ENCODE results near the gene NPY4R. TPM values are rescaled to one million over a fixed set of nuclear protein-coding genes. Genes with fewer than 3 reads are reported as not detected.
"Not testable (repeated sequence)": the region's sequence is repeated elsewhere in the genome, so short reads cannot be mapped to it uniquely, and the experiment has no call there.

Gene NPY4R
- 1 to 10 TPM; 3.1 to 6.6 TPM for total RNA-seq

- DNase-seq (ENCODE audit: low spot score); intact Hi-C loops (cut with DNase I): not testable (repeated sequence)
- WGBS, result 0% methylated on average over 1 of the region's 36 CpGs
Observed at GRCh38 chr10:46465765-46466164, at the start of gene NPY4R. NPY4R (minus strand) TSS chr10:46465958; CDS start chr10:46462635, 3,323 bp downstream.

GRCh38 chr10:46515366-46515765 is 49.6 kb upstream of the NPY4R start:
- no peaks in the 10 kb centered on the region for H3K27me3 ChIP-seq (replicated peaks; ENCODE audit: insufficient read depth)
- no peaks in the 10 kb centered on the region for H3K4me1 ChIP-seq (replicated peaks)
- TF ChIP-seq POLR2A (IDR thresholded peaks at IDR 0.05), result no peak
- TF ChIP-seq POLR2AphosphoS5 (IDR thresholded peaks at IDR 0.05), result no peak
- TF ChIP-seq CTCF (IDR thresholded peaks at IDR 0.05), result no peak
- H3K36me3 ChIP-seq, result no peaks in the 10 kb centered on the region
- H3K27ac ChIP-seq, result no peak overlapping the region
- intact Hi-C loops (cut with DNase I), result no loop called here
- DNase-seq (ENCODE audit: low spot score), result no peak
- H3K9me3 ChIP-seq, result no peaks in the 10 kb centered on the region
- H3K4me3 ChIP-seq, result no peak overlapping the region

More at GRCh38 chr10:46465765-46466164, at the start of gene NPY4R:
- not testable (repeated sequence) for H3K27me3 ChIP-seq (replicated peaks; ENCODE audit: insufficient read depth); H3K27ac ChIP-seq; H3K4me3 ChIP-seq; H3K4me1 ChIP-seq (replicated peaks); H3K9me3 ChIP-seq; H3K36me3 ChIP-seq

GRCh38 chr10:46514899-46515298 is 49.1 kb upstream of the NPY4R start:
- no peaks in the 10 kb centered on the region for H3K4me1 ChIP-seq (replicated peaks)
- no peak overlapping the region for H3K4me3 ChIP-seq
- no peak for DNase-seq (ENCODE audit: low spot score)
- no peak overlapping the region for H3K27ac ChIP-seq
- H3K9me3 ChIP-seq, result no peaks in the 10 kb centered on the region
- H3K36me3 ChIP-seq, result no peaks in the 10 kb centered on the region
- 81% methylated on average over 3 of the region's 3 CpGs for WGBS
- no peaks in the 10 kb centered on the region for H3K27me3 ChIP-seq (replicated peaks; ENCODE audit: insufficient read depth)
- TF ChIP-seq POLR2A (IDR thresholded peaks at IDR 0.05) (no peak), POLR2AphosphoS5 (IDR thresholded peaks at IDR 0.05) (no peak), CTCF (IDR thresholded peaks at IDR 0.05) (no peak)
- intact Hi-C loops (cut with DNase I), result no loop called here

- no peak for TF ChIP-seq CTCF (IDR thresholded peaks at IDR 0.05)
- no peaks in the 10 kb centered on the region for H3K4me1 ChIP-seq (replicated peaks)
- no peak for DNase-seq (ENCODE audit: low spot score)
- H3K36me3 ChIP-seq, result no peaks in the 10 kb centered on the region
- H3K27me3 ChIP-seq (replicated peaks; ENCODE audit: insufficient read depth), result no peaks in the 10 kb centered on the region
- WGBS, result 77% methylated on average over 6 of the region's 6 CpGs
- H3K27ac ChIP-seq, result no peak overlapping the region
- H3K4me3 ChIP-seq, result no peak overlapping the region
- no peaks in the 10 kb centered on the region for H3K9me3 ChIP-seq
- intact Hi-C loops (cut with DNase I), result no loop called here
Observed at GRCh38 chr10:46514431-46514861, 48.7 kb upstream of the NPY4R start.

- H3K27me3 ChIP-seq (replicated peaks; ENCODE audit: insufficient read depth); H3K27ac ChIP-seq; H3K9me3 ChIP-seq; H3K36me3 ChIP-seq; H3K4me1 ChIP-seq (replicated peaks); DNase-seq (ENCODE audit: low spot score); intact Hi-C loops (cut with DNase I); H3K4me3 ChIP-seq: not testable (repeated sequence)
- WGBS, result no CpG with 5 or more reads among the region's 8 CpGs
Observed at GRCh38 chr10:46513333-46513732, 47.6 kb upstream of the NPY4R start.

- H3K4me1 ChIP-seq (replicated peaks); H3K4me3 ChIP-seq; DNase-seq (ENCODE audit: low spot score); H3K36me3 ChIP-seq; H3K9me3 ChIP-seq; H3K27ac ChIP-seq; intact Hi-C loops (cut with DNase I); H3K27me3 ChIP-seq (replicated peaks; ENCODE audit: insufficient read depth): not testable (repeated sequence)
- WGBS, result 92% methylated on average over 2 of the region's 7 CpGs
Observed at GRCh38 chr10:46512725-46513124, 47.0 kb upstream of the NPY4R start.

GRCh38 chr10:46512002-46512401 is 46.2 kb upstream of the NPY4R start:
- H3K27ac ChIP-seq; H3K4me1 ChIP-seq (replicated peaks); DNase-seq (ENCODE audit: low spot score); H3K27me3 ChIP-seq (replicated peaks; ENCODE audit: insufficient read depth); intact Hi-C loops (cut with DNase I); H3K36me3 ChIP-seq; H3K4me3 ChIP-seq; H3K9me3 ChIP-seq: not testable (repeated sequence)
- no CpG with 5 or more reads among the region's 5 CpGs for WGBS

GRCh38 chr10:46499990-46500389 is 34.2 kb upstream of the NPY4R start:
- H3K9me3 ChIP-seq; H3K4me1 ChIP-seq (replicated peaks); H3K27ac ChIP-seq; intact Hi-C loops (cut with DNase I); H3K36me3 ChIP-seq; DNase-seq (ENCODE audit: low spot score); H3K27me3 ChIP-seq (replicated peaks; ENCODE audit: insufficient read depth); H3K4me3 ChIP-seq: not testable (repeated sequence)
- WGBS, result no CpG with 5 or more reads among the region's 3 CpGs

- H3K36me3 ChIP-seq; H3K4me1 ChIP-seq (replicated peaks); H3K27ac ChIP-seq; H3K9me3 ChIP-seq; H3K4me3 ChIP-seq; H3K27me3 ChIP-seq (replicated peaks; ENCODE audit: insufficient read depth); intact Hi-C loops (cut with DNase I); DNase-seq (ENCODE audit: low spot score): not testable (repeated sequence)
- whole genome bisulfite sequencing, result 100% methylated on average over 1 of the region's 5 CpGs
Observed at GRCh38 chr10:46498985-46499703, 33.4 kb upstream of the NPY4R start.

- no CpG with 5 or more reads among the region's 2 CpGs for WGBS
- DNase-seq (ENCODE audit: low spot score); H3K9me3 ChIP-seq; H3K36me3 ChIP-seq; H3K4me3 ChIP-seq; H3K27ac ChIP-seq; H3K4me1 ChIP-seq (replicated peaks); H3K27me3 ChIP-seq (replicated peaks; ENCODE audit: insufficient read depth); intact Hi-C loops (cut with DNase I): not testable (repeated sequence)
Observed at GRCh38 chr10:46497878-46498277, 32.1 kb upstream of the NPY4R start.

Measured in prostate gland (tissue), 2 donors.